ENCODE data around the gene ANO3.

The ANO3 gene

DNA sequence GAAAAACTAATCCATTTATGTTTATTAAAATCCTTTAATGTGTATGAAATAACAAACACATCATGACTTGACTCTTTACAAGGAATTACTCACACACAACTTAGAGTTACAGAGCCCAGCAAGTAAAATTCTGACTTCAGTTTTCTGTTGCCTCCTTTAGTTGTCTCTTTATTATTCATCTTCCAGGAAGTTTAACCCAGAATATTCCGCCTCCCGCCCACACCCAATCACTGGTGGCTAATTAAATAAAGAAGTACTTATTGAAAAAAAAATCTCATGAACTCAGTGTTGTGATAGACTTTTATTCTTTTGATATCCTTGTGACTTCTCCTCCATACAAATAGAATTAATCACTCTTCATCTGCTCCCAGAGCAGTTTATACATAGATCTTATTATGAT is 178.2 kb downstream of the ANO3 start:
- ATAC-seq, result no peak

DNA sequence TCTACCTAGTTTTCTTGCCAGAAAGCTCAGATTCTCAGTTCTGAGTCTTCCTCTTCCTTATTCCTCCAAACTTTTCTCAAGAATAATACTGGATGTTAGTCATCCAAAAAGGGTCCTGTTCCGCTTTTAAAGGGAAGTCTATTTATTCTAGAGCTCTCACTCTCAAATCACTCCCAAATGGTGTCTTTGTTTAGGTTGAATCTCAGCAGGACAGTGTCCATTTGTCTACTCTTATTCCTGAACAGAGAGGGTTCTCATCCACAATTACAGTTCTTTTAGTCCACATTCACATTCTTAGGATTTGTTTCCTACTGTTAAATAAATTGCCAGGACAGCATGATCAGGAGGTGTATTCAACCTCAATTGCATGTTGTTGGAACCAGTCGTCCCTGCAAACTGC is 178.8 kb downstream of the ANO3 start:
- ATAC-seq, result no peak

DNA sequence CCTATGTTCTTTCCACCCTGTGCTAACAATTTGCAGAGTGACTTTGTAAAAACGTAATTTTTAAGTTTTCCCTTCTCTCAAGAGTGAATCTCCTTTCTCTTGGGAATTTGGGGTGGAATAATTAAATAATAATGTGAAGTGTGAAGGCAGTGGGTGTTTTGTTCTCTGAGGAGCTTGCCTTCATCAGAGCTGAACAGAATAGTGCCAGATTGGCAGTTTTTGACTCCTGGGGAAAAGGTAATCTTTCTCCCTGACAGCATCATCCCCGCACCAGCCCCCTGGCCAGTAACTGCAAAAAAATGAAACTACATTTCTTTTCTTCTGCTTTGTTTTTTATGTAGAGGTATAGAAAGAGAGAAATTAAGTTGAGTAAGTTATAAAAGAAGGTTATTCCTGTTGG is 180.3 kb downstream of the ANO3 start:
- no peak for ATAC-seq

DNA sequence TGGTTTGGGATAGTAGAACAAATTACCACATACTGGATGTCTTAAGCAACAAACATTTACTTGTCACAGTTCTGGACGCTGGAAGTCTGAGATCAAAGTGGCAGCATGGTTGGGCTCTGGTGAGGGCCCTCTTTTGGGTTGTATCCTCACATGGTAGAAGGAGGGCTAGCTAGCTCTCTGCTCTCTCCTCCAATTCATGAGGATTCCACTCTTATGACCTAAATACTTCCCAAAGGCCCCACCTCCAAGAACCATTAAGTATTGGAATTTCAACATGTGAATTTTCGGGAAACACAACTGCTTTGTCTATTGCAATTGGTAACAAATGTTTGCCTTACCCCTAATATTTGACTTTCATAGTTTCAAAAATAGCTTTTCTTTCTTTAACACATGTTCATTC is 187.5 kb downstream of the ANO3 start:
- ATAC-seq, result no peak

DNA sequence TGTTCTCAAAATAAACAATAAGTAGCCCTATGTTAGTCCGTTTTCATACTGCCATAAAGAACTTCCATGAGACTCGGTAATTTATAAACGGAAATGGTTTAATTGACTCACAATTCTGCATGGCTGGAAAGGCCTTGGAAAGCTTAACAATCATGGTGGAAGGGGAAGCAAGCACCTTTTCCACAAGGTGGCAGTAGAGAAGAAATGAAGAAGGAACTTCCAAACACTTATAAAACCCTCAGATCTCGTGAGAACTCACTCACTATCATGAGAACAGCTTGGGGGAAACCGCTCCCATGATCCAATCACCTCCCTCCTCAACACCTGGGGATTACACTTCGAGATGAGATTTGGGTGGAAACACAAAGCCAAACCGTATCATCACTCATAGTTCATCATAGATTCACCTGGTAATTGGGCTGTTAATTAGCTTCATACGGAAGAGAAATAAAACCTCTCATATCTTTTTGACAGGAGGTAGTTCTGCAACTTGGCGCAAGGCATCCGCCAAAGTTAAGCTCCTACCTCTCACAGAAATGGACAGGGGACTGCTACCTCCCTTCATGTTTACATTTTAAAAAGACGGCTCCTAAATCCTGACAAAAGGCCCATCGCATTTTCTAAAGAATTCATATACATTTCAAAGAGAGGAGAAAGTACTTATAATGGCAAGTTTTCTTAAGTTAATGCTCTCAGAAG is 191.1 kb downstream of the ANO3 start:
- no peak for ATAC-seq

DNA sequence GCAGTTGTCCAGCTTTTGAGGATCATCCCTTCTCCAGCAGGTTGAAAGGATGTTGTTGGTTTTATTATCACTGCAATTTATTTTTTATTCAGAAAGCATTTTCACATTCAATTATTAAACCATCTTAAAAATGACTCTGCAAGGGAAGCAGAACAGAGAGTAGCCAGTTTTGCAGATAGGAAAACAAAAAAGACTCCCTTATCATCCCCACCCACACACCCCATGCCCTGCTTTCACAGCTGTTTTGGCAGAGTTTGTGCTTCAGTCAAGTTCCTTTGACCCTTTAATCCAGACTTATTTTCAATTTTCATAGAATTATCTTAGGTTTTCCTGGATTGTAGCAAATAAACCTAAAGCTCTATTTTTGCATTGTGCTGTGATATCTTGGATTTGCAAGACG is 195.8 kb downstream of the ANO3 start:
- no peak for ATAC-seq

DNA sequence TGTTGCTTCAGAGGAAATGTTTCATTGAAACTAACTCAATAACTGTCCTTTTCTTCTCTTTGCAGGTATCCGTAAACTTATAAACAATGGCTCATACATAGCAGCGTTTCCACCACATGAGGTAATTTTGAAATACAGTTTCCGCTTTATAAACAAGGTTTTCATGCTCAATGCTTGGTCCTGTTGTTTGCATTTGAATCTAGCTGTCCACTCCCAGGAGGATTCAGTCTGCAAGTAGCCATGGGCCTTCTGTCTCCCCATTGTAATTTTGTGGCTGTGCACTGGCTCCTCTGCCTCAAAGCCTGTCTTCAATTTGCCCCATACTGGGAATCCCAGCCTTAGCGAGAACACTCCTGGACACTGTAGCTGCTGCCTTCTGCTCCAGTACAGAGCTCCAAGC is 205.4 kb downstream of the ANO3 start:
- ATAC-seq, result no peak

DNA sequence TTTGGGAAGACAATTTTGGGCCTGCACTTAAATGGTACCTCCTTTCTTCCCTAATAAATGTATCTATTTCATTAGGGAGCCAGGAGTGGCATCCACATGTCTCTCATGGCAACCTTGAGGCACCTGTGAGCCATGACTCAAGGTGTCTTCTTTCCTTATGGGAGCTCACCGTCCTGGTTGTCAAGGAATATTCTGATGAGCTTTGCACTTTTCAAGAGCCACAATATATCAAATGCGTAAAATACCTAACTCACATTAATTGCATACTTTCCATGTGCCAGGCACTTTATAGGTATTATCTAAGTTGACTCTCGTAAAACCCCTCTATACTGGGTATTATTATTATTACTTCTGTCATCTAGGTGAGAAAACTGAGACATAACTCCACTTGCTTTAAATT is 207.6 kb downstream of the ANO3 start:
- no peak for ATAC-seq

DNA sequence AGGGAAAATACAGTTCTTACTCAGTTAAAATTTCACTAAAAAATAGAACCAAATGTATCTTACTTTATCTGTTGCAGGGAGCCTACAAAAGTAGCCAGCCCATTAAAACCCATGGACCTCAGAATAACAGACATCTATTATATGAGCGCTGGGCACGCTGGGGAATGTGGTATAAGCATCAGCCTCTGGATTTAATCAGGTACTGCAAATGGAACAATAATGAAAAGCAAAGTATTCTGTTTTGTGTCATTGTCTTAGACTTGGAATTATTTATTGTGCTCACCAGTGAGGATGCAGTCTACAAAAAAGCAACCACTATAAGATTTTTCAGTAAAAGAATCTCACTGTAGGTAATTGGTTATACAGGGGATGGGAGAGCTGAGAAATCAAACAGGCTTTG is 209.9 kb downstream of the ANO3 start:
- no peak for ATAC-seq

DNA sequence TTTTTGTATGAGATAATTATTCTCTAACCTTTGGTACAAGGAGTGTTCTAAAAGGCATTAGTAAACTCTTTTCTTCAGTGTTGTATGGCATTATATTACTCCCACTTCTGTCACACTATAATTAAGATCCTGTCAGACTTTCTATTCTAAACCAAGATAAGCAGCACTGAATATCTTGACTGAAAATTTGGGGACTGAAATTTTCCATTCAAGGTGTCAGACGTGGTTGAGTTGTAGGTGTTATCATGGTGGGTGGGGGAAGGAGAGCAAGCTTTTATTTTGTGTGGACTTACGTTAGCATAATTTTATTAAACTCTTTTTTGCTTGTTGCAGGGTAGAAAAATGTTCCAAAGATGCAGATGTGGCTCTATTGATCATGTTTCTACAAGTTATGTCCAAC is 217.2 kb downstream of the ANO3 start:
- ATAC-seq, result no peak

DNA sequence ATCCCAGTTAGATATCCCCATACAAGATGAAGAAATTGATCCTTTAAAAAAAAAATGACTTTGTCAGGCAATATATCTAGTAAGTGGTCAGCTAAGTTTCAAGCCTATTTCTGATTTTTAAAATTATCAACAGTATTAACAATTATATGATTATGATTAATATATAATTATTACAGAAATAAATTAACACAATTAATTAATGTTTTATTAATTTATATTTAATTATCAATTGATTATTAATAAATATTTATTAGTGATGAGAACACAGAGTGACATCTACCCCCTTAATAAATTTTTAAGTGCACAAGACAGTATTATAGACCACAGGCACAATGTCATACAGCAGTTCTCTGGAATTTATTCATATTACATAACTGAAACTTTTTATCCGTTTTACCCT is 218.1 kb downstream of the ANO3 start:
- ATAC-seq, result no peak

DNA sequence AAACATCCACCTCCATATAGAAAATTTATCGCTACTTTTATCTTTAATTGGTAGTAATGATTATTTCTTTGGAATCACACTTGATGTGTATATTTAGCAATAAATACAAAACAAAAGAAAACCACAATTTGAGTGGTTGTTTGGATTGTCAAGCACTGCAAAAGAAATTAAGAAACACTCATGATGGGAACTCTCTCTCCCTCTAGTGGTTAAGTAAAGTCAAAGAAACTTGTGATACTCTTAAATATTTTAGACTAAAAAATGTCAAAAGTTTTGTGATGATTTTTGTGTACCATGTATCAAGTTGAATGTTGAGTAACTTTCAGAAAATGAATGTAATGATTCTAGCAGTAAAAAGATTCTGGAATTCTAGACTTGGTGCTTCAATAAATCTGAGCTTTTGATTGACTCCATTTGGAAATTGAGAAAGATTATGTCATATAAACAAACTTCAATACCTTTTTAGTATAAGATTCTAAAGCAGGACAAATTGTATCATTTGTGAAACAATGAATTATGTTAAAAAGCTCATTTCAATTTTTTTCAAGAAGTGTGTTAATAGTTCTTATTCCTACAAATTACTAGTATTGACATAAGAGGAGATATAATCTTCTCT is 219.4 kb downstream of the ANO3 start:
- no peak for ATAC-seq

DNA sequence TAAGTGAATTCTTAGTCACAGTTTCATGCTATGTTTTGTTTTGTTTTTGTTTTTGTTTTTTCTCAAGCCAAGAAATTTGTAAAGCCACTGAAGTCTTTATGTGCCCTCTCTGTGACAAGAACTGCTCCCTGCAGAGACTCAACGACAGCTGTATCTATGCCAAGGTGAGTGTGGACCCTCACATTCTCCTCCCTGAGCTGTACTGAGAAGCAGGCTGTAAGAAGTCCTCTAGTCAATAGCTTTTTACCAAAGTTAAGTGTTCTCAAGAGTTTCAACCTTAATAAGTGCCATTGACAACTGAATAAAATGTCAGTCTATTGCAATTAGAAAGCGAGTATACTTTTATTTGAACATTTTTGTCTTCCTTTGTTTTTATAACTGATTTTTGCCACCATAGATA is 221.3 kb downstream of the ANO3 start:
- ATAC-seq, result no peak

DNA sequence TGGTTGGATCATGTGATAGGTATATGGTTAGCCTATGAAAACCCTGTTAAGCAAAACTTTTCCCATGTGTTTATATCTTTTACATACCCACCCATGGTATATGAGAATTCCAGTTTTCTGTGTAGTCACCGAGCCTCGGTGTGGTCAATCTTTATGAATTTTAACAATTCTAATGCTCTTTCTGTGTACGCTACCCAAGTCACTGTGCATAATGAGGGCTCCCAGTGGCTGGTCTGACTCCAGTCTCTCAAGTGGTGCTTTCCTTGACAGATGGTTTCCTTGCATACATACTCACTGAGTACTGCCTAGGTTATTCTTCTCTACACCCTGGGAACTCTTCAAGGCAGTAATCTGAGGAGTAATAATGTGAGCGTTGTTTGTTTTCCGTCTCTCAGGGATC is 222.5 kb downstream of the ANO3 start:
- no peak for ATAC-seq

DNA sequence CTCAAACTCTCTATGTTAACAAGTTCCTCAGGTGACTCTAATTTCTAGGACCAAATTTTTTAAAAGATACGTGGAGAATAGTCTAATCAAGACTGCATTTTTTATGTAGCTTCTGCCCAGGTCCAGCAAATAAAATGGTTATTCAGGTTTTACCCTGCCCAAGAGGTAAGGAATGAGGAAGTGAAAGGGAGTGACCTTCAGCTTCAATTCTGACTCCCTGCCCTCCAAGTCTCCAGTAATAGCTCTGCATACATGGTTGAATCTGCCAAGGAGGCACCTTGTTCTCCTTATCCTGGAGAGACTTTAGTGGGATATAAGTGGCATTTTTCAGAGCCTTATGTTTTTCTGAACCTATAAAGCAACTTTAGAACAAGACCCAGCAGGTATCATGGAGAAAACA is 224.7 kb downstream of the ANO3 start:
- no peak for ATAC-seq

DNA sequence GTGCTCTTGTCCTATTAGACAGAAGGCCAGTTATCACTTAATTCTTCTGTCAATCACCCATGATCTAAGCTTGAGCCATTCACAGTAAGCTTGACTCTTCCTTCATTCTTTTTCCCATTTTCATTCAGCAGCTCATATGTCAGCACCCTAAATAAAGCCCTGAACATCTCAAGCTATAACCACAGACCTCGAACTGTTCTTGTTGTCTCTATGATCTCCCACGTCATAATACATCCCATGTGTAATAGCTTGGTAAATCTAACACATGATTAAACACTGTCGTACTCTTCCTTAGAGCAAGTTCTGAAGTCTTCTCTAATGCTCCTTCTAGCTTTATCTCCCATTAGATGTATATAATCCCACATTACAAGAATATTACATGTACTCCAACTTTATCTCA is 225.7 kb downstream of the ANO3 start:
- ATAC-seq, result no peak

DNA sequence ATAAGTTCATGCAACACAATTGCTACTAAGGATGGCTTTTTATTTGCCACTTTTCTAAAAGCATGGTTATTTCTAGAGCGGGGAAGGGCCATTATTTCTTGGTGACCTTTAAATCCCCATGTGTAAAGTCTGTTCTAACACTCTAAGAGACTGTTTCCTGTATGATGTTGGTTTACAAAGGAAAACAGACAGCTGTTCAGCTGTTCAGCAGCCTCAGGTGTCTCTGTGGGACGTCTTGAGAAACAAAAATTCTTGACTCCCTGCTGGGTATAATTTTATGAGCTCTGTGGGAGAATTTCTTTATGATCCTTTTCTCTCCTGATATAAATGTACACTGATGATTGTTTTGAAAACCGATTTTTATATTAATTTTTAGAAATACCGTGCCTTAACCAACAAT is 226.3 kb downstream of the ANO3 start:
- ATAC-seq, result no peak

DNA sequence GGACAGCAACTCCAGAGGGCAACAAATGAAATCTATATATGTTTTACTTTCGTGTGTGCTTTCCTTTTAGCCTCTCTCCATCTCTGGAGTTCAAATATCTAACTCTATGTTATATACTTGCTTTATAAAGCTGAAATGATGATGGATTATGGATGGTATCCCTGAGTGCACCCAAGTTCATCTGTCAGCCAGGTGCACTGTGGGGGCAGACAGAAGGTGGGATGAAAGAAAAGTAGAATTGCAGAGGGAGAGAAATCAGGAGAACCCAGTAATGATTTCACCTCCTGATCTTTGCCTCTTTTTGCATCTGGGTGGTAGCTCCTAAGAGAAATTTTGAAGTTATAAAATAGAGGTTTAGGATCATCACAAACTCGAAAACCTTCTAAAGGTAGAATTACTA is 237.7 kb downstream of the ANO3 start:
- ATAC-seq, result no peak

DNA sequence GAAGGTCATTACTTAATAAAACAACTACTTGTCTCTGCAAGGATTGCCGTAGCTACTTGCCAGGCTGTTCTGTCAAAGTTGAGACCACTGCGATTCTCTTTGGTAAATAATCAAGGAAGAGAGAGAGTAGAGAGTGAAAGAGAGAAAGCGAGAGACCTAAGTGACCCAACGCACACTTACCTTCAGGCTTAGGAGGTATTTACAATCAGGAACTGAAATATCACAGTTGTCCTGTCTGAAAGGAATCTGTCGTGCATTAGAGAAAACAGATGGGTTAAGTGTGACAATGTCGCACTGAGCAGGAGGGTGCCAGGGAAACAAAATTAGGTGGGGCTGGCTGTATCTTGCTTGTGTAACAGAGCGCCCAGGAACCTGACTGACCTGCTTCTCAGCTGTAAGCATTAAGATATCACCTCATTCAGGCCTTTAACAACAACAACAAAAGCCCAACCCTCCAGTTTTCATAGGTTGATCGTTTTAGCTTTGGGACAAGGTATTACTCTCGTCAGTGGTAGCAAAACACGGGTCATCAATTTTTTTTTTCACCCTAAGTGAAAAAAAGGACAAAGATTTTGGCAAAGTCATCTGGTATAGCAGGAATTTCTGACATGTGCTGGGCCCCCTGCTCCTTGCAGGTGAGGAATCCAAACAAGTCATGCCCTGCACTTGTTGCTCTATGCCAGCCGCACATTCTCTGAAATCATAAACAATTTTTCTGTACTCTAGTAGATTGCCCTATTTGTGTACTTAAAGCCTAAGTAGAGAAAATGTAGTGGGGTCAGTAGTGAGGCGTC is 240.1 kb downstream of the ANO3 start, which contains the start of gene MUC15:
MUC15 (minus strand) TSS at position 403 of the 794 bp plus-strand sequence. CDS start 5,169 bp downstream, outside the sequence.
- ATAC-seq, result no peak

DNA sequence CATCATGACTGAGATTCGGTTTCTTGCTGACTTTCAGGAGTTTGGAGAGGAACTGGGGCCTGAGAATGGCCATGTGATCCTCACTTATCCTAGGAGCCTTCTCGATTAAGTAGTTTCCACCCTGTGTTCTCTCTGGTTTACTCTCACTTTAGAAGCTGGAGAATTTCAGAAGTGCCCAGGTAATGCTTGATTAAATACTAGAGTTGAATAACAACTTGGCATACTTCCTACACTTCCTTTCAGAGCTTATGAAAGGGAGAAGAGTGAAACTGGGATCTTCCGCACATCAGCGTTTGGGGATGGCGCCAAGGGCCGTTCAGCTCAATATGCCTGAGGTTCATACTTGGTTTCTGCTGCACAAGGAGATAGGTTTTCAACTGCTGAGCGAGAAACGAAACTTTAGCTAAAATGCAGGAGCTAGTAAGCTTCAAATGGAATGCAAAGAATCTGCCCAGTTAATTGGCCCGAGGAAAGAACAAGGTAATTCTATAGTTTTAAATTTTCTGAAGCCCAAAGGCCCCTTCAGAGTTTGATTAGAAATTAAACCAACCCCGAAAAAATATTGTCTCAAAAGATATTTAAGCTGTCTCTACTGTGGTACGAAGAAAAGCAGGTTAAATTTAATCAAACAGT is 241.0 kb downstream of the ANO3 start:
- no peak for ATAC-seq

DNA sequence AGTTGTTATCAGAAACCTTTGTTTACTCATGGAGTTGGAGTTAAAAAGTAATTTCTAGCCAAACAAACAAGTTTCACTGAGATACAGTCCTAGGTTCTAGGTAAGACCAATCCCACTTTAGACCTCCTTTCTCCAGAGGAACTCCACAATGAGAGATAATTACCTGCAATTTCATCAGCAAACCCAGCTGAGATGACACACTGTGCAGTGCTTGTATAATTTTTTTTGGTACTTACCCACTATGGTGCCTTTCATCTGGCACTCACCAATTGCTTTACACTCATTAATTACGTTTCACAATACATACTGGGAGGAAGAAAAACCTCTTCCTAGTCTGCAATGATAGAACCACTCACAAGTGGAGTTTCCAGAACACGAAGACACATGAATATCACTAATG is 242.0 kb downstream of the ANO3 start:
- no peak for ATAC-seq

DNA sequence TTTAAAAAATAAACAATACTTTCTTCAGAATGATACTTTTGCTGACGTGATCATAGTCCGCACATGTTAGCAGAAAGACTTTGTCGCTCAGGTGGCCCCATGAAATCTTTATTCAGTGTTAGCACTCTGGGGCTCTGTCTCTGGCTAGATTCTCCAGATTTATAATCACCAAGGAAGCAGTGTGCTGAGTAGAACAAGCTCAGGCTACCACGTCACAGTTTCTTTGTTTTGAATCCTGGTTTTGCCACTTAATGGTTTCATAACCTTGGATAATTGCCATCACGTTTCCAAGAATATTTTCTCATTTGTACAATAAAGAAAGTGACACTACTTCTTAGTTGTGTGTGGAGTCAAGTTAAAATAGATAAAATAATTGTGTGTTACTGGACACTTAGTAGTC is 244.0 kb downstream of the ANO3 start:
- no peak for ATAC-seq

DNA sequence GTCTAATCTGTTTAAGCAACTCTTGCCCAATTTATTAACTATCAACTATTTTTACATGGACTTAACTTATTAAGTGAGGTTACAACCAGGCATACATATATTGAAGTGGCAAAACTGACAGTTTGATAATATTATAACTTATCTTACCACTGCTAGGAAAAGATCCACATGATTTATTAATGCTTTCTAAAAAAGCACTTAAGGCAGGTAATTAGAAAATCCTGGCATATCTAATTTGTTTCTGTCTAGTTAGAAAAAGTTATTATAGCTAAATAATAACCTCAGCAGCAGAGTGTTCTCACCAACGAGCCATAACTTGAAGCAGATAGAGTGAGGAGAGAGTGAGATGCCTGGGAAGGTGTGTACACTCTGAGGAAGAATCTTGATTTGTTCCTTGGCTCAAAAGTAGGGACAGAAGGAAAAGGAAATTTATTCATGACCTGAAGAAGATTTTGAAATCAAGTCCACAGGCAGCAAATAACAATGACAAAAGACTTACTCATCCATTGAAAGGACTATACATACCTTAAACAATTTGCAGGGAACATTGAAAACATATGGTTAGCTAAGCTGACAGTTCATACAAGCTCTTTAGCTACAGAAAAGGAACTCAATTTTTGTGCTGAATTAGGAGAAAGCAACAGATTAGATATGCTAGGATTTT is 247.2 kb downstream of the ANO3 start:
- no peak for ATAC-seq
